Smooth muscle cell (in vitro differentiated cells): Measurements from ENCODE around the gene HIGD1A. TPM values are rescaled to one million over a fixed set of nuclear protein-coding genes. Genes with fewer than 3 reads are reported as not detected.

Source experiments
- DNase-seq: peaks from one replicate; lab custom pipeline; 2025; ENCODE audit not compliant: unreplicated experiment; lab: John Stamatoyannopoulos, UW
- H2AFZ ChIP-seq: fragments of 200-600 bp; sonication (generic); 2 replicates; pipeline ENCODE4 v1.6.0; 2016; ENCODE audit warnings: antibody characterized with exemption, low read depth, mild to moderate bottlenecking
- H3F3A ChIP-seq: fragments of 200-600 bp; sonication (generic); 2 replicates; pipeline ENCODE4 v1.6.0; 2017; ENCODE audit warnings: antibody characterized with exemption, low read depth
- H3K27ac ChIP-seq: fragments of 200-600 bp; sonication (generic); 2 replicates; pipeline ENCODE4 v1.5.1; 2016; ENCODE audit warnings: low read depth, mild to moderate bottlenecking
- H3K27me3 ChIP-seq: fragments of 200-600 bp; sonication (generic); 2 replicates; pipeline ENCODE4 v1.6.1; 2016; ENCODE audit warnings: low read depth, mild to moderate bottlenecking
- H3K36me3 ChIP-seq: fragments of 200-600 bp; sonication (generic); 2 replicates; pipeline ENCODE4 v1.5.1; 2016; ENCODE audit warnings: low read depth
- H3K4me1 ChIP-seq: fragments of 200-600 bp; sonication (generic); 2 replicates; pipeline ENCODE4 v1.5.1; 2016; ENCODE audit warnings: low read depth
- H3K4me2 ChIP-seq: fragments of 200-600 bp; sonication (generic); 2 replicates; pipeline ENCODE4 v1.6.0; 2016; ENCODE audit warnings: mild to moderate bottlenecking
- H3K4me3 ChIP-seq: fragments of 200-600 bp; sonication (generic); 2 replicates; pipeline ENCODE4 v1.5.1; 2016; ENCODE audit warnings: mild to moderate bottlenecking
- H3K79me2 ChIP-seq: fragments of 200-600 bp; sonication (generic); 2 replicates; pipeline ENCODE4 v1.6.0; 2016; ENCODE audit warnings: low read depth, mild to moderate bottlenecking
- H3K9ac ChIP-seq: fragments of 200-600 bp; sonication (generic); 2 replicates; pipeline ENCODE4 v1.6.0; 2016; ENCODE audit warnings: low read depth
- H3K9me3 ChIP-seq: fragments of 200-600 bp; sonication (generic); replicated peaks from 2 replicates; pipeline ENCODE4 v1.5.1; 2016; ENCODE audit warnings: low read depth
- H4K20me1 ChIP-seq: fragments of 200-600 bp; sonication (generic); 2 replicates; pipeline ENCODE4 v1.6.0; 2016; ENCODE audit warnings: low read depth
- CTCF ChIP-seq: fragments of 200-600 bp; sonication (generic); IDR thresholded peaks from 2 replicates; pipeline ENCODE4 v1.5.1; 2017; ENCODE audit warnings: borderline replicate concordance, mild to moderate bottlenecking, antibody characterized with exemption; ENCODE audit not compliant: insufficient read depth, poor library complexity, severe bottlenecking
- WGBS: methylation state at CpG from one replicate; pipeline ENCODE4 v1.1.7; 2016; ENCODE audit warnings: low lambda C conversion rate; 5-methylcytosine and 5-hydroxymethylcytosine counted together
- polyA plus RNA-seq: library from polyadenylated mRNA; unstranded; fragments of >200 nt; fragmentation: Nextera tagmentation; extraction: Ambion mirVana; gene quantifications from 2 replicates; pipeline ENCODE4 v1.2.1, GENCODE V29; 2016
- total RNA-seq: library from RNA; depleted of rRNA; stranded (reverse); fragments of >200 nt; gene quantifications from 2 replicates; pipeline ENCODE4 v1.2.3, GENCODE V29; 2014

HIGD1A gene
- total and polyA plus RNA-seq, 2 experiments from 2014 or later, result 159 to 339 TPM

- Histone ChIP-seq H3K36me3 (no peaks in the 10 kb centered on the region), H3K79me2 (no peaks in the 10 kb centered on the region), H3K27ac (no peak overlapping the region), H3K4me1 (no peaks in the 10 kb centered on the region), H3F3A (no peaks in the 10 kb centered on the region), H3K9ac (no peak overlapping the region), H3K4me3 (no peak overlapping the region), H3K4me2 (no peak overlapping the region), H3K27me3 (no peaks in the 10 kb centered on the region), H4K20me1 (no peaks in the 10 kb centered on the region), H3K9me3 (no peaks in the 10 kb centered on the region), H2AFZ (no peak overlapping the region)
- 84% methylated on average over 6 of the region's 6 CpGs for WGBS
- DNase-seq, result no peak
- TF ChIP-seq CTCF, result no peak
Observed at GRCh38 chr3:42843713-42844411, 39.6 kb upstream of the HIGD1A start.

GRCh38 chr3:42841332-42841731 is 37.0 kb upstream of the HIGD1A start:
- 85% methylated on average over 1 of the region's 1 CpG for WGBS
- no peaks in the 10 kb centered on the region for H3K4me1 ChIP-seq
- DNase-seq, result no peak
- H3K27ac ChIP-seq, result no peak overlapping the region
- H3K4me3 ChIP-seq, result no peak overlapping the region
- H4K20me1 ChIP-seq, result no peaks in the 10 kb centered on the region
- no peaks in the 10 kb centered on the region for H3K36me3 ChIP-seq
- no peak overlapping the region for H3K9ac ChIP-seq
- no peaks in the 10 kb centered on the region for H3K79me2 ChIP-seq
- no peak overlapping the region for H2AFZ ChIP-seq
- no peak overlapping the region for H3K4me2 ChIP-seq
- no peaks in the 10 kb centered on the region for H3K27me3 ChIP-seq
- TF ChIP-seq CTCF, result no peak
- H3F3A ChIP-seq, result no peaks in the 10 kb centered on the region
- no peaks in the 10 kb centered on the region for H3K9me3 ChIP-seq

GRCh38 chr3:42839616-42840015 is 35.3 kb upstream of the HIGD1A start:
- H3K36me3 ChIP-seq, result no peaks in the 10 kb centered on the region
- no peak overlapping the region for H3K4me3 ChIP-seq
- H3K27ac ChIP-seq, result no peak overlapping the region
- peak; percentile 62 for TF ChIP-seq CTCF
- no peak overlapping the region for H3K9ac ChIP-seq
- DNase-seq, result no peak
- no peaks in the 10 kb centered on the region for H3K27me3 ChIP-seq
- no peaks in the 10 kb centered on the region for H3K79me2 ChIP-seq
- H3K9me3 ChIP-seq, result no peaks in the 10 kb centered on the region
- no peaks in the 10 kb centered on the region for H3F3A ChIP-seq
- H3K4me1 ChIP-seq, result no peaks in the 10 kb centered on the region
- 70% methylated on average over 7 of the region's 7 CpGs for WGBS
- no peaks in the 10 kb centered on the region for H4K20me1 ChIP-seq
- no peak overlapping the region for H2AFZ ChIP-seq
- no peak overlapping the region for H3K4me2 ChIP-seq

- Histone ChIP-seq H4K20me1 (no peaks in the 10 kb centered on the region), H3K79me2 (no peaks in the 10 kb centered on the region), H3K36me3 (no peaks in the 10 kb centered on the region), H3K4me3 (no peak overlapping the region), H3F3A (no peaks in the 10 kb centered on the region), H2AFZ (no peak overlapping the region), H3K27ac (no peak overlapping the region), H3K9me3 (no peaks in the 10 kb centered on the region), H3K27me3 (no peaks in the 10 kb centered on the region), H3K4me1 (no peaks in the 10 kb centered on the region), H3K9ac (no peak overlapping the region), H3K4me2 (no peak overlapping the region)
- TF ChIP-seq CTCF, result no peak
- WGBS, result 85% methylated on average over 4 of the region's 4 CpGs
- DNase-seq, result no peak
Observed at GRCh38 chr3:42838571-42838970, 34.3 kb upstream of the HIGD1A start.
